Testis (tissue), 2 donors: ENCODE data around the gene NDUFS3.

Source experiments
- POLR2A ChIP-seq: fragments of 450-650 bp; IDR thresholded peaks from one replicate; pipeline ENCODE4 v1.6.1; 2017; ENCODE audit warnings: antibody characterized with exemption, mild to moderate bottlenecking, moderate library complexity
- TF ChIP-seq, protein P1 (sequence below), 3 experiments: fragments of 450-650 bp in 2 of 3; fragments of 200-600 bp in 1 of 3; sonication (generic) in 1 of 3; IDR thresholded peaks; one replicate each; pipeline ENCODE4 v1.5.1; 2016 to 2019; ENCODE audit warnings: antibody characterized with exemption in 3 of 3, mild to moderate bottlenecking in 2 of 3, moderate library complexity in 1 of 3

DNA sequence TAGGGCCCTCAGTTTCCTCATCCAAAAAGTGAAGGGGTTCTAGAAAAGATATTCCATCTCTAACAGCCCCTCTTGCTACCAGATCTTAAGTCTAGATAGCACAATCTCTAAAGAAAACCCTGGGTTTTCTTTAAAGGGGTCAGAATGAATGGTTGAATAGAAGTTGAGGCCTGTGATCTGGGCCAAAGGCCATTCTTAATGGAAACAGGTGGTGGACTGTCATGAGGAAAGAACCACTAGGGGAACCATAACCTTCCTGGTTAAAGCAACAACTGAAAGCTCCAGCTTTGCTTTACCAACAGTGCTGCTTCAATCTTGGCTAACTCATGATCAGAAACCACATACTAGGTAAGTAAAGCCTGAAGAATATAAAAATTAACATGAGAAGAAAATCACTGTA, 27.8 kb upstream of the NDUFS3 start:
- TF ChIP-seq, protein P1, sequence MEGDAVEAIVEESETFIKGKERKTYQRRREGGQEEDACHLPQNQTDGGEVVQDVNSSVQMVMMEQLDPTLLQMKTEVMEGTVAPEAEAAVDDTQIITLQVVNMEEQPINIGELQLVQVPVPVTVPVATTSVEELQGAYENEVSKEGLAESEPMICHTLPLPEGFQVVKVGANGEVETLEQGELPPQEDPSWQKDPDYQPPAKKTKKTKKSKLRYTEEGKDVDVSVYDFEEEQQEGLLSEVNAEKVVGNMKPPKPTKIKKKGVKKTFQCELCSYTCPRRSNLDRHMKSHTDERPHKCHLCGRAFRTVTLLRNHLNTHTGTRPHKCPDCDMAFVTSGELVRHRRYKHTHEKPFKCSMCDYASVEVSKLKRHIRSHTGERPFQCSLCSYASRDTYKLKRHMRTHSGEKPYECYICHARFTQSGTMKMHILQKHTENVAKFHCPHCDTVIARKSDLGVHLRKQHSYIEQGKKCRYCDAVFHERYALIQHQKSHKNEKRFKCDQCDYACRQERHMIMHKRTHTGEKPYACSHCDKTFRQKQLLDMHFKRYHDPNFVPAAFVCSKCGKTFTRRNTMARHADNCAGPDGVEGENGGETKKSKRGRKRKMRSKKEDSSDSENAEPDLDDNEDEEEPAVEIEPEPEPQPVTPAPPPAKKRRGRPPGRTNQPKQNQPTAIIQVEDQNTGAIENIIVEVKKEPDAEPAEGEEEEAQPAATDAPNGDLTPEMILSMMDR (IDR thresholded peaks at IDR 0.05) = no peak
- TF ChIP-seq POLR2A = no peak
